ENCODE results near the gene HABP4.

- TF ChIP-seq CTCF (conservative IDR thresholded peaks at IDR 0.05 in 1 of 2, IDR thresholded peaks at IDR 0.05 in 1 of 2; ENCODE audit: extremely low read depth in 1 of 2, insufficient read depth in 1 of 2, low read depth in 1 of 2, low read length in 2 of 2) = no peak
- TF ChIP-seq EZH2 (IDR thresholded peaks at IDR 0.05; ENCODE audit: borderline replicate concordance, low read length) = no peak
Observed at GRCh38 chr9:96447406-96447805, 2.6 kb upstream of the HABP4 start.

Data from mammary epithelial cell (primary cell).